GM12878 (cell line): Measurements from ENCODE around the gene GRIK2. TPM values are rescaled to one million over a fixed set of nuclear protein-coding genes. Genes with fewer than 3 reads are reported as not detected.

Source experiments
- ATAC-seq: fragments of 200-7000 bp; cut with Tn5 transposase; 3 replicates; pipeline ENCODE4 v1.9.1; 2020; ENCODE audit warnings: mild to moderate bottlenecking, moderate library complexity
- BruUV-seq: library from RNA; stranded (reverse); fragments of 400-500 nt; replicated peaks from 2 replicates; lab custom pipeline; 2021; lab: Mats Ljungman, UMichigan
- CTCF ChIA-PET: fragments of 300-600 bp; sonication (Branson Sonifier 250); formaldehyde crosslinking; extraction: SDS; loops from one replicate; lab custom pipeline; 2021; ENCODE audit warnings: inconsistent platforms; lab: Yijun Ruan, JAX
- POLR2A ChIA-PET: fragments of 350-600 bp; formaldehyde crosslinking; extraction: SDS; loops from one replicate; lab custom pipeline; 2021; ENCODE audit warnings: inconsistent platforms; lab: Charles Lee
- RAD21 ChIA-PET: fragments of 300-600 bp; sonication (Branson Sonifier 250); formaldehyde crosslinking; loops from one replicate; lab custom pipeline; 2023; ENCODE audit warnings: antibody characterized with exemption; ENCODE audit not compliant: unreplicated experiment; lab: Charles Lee
- SMC1A ChIA-PET: fragments of 300-600 bp; sonication (Branson Sonifier 250); formaldehyde crosslinking; loops from one replicate; lab custom pipeline; 2023; ENCODE audit not compliant: unreplicated experiment, uncharacterized antibody; lab: Charles Lee
- DNase-seq: peaks from one replicate; pipeline ENCODE4 v3.0.0-alpha.2; 2011; ENCODE audit warnings: low read depth, low spot score
- FAIRE-seq: peaks from 3 replicates; lab custom pipeline; 2011; peaks lifted over from hg19 to GRCh38; lab: Jason Lieb, UNC
- H2AFZ ChIP-seq: 2 replicates; pipeline ENCODE4 v1.6.0; 2011; ENCODE audit warnings: low read depth, low read length, control low read depth; ENCODE audit not compliant: control insufficient read depth
- H3K27ac ChIP-seq: 2 replicates; pipeline ENCODE4 v1.5.1; 2011; ENCODE audit warnings: control low read depth; ENCODE audit not compliant: control insufficient read depth, insufficient read depth
- H3K27me3 ChIP-seq, 2 experiments: replicated peaks in 1 of 2; 2 replicates each; pipeline versions ENCODE4 v1.6.0 to v1.6.1; 2011; ENCODE audit warnings: low read length in 1 of 2; ENCODE audit not compliant: control insufficient read depth in 2 of 2, insufficient read depth in 2 of 2
- H3K36me3 ChIP-seq, 2 experiments: 2 replicates each; pipeline ENCODE4 v1.5.1; 2011; ENCODE audit warnings: low read length in 1 of 2; ENCODE audit not compliant: control insufficient read depth in 2 of 2, insufficient read depth in 2 of 2
- H3K4me1 ChIP-seq: 2 replicates; pipeline ENCODE4 v1.6.1; 2011; ENCODE audit warnings: mild to moderate bottlenecking, low read length, moderate library complexity, mixed read lengths; ENCODE audit not compliant: control insufficient read depth, insufficient read depth
- H3K4me2 ChIP-seq: 2 replicates; pipeline ENCODE4 v1.6.0; 2011; ENCODE audit warnings: control low read depth; ENCODE audit not compliant: control insufficient read depth, insufficient read depth
- H3K4me3 ChIP-seq: fragments of 200-600 bp; sonication (generic); 2 replicates; pipeline ENCODE4 v1.5.1; 2016
- H3K79me2 ChIP-seq: 2 replicates; pipeline ENCODE4 v1.6.0; 2011; ENCODE audit warnings: low read length; ENCODE audit not compliant: control insufficient read depth, insufficient read depth
- H3K9ac ChIP-seq: 2 replicates; pipeline ENCODE4 v1.8.0; 2011; ENCODE audit warnings: low read length, control low read depth, mixed read lengths; ENCODE audit not compliant: control insufficient read depth, insufficient read depth
- H3K9me3 ChIP-seq: replicated peaks from 3 replicates; pipeline ENCODE4 v1.5.1; 2011; ENCODE audit warnings: mild to moderate bottlenecking, low read length; ENCODE audit not compliant: control insufficient read depth, insufficient read depth
- H4K20me1 ChIP-seq: 2 replicates; pipeline ENCODE4 v1.6.0; 2011; ENCODE audit not compliant: control insufficient read depth, insufficient read depth
- CHD1 ChIP-seq: IDR thresholded peaks from 2 replicates; pipeline ENCODE4 v1.6.1; 2012; ENCODE audit warnings: low read depth, low read length, improper control_type of control experiment
- CREM ChIP-seq: IDR thresholded peaks from 2 replicates; pipeline ENCODE4 v1.6.1; 2014; ENCODE audit warnings: antibody characterized with exemption, low read depth
- FOXK2 ChIP-seq: fragments of 450-650 bp; IDR thresholded peaks from 2 replicates; pipeline ENCODE4 v1.6.1; 2017; ENCODE audit warnings: mild to moderate bottlenecking, moderate library complexity
- HDAC2 ChIP-seq: fragments of 200-600 bp; sonication (generic); IDR thresholded peaks from 2 replicates; pipeline ENCODE4 v1.6.1; 2017
- MEF2B ChIP-seq: fragments of 450-650 bp; IDR thresholded peaks from 2 replicates; pipeline ENCODE4 v1.6.1; 2018; ENCODE audit warnings: mild to moderate bottlenecking, moderate library complexity; ENCODE audit not compliant: partially characterized antibody, poor library complexity, severe bottlenecking
- MYB ChIP-seq: fragments of 150-350 bp; IDR thresholded peaks from 2 replicates; pipeline ENCODE4 v1.6.1; 2014; ENCODE audit warnings: mild to moderate bottlenecking, low read depth, low read length, borderline replicate concordance
- NFIC ChIP-seq: IDR thresholded peaks from 2 replicates; pipeline ENCODE4 v1.6.1; 2012; ENCODE audit warnings: low read depth, mild to moderate bottlenecking, inconsistent platforms, low read length, moderate library complexity
- NFXL1 ChIP-seq: fragments of 450-650 bp; IDR thresholded peaks from 2 replicates; pipeline ENCODE4 v1.6.1; 2017; ENCODE audit warnings: antibody characterized with exemption, mild to moderate bottlenecking, borderline replicate concordance
- NFYA ChIP-seq: IDR thresholded peaks from 2 replicates; pipeline ENCODE4 v1.6.1; 2011; ENCODE audit warnings: low read depth, mild to moderate bottlenecking, low read length, improper control_type of control experiment, borderline replicate concordance
- PAX5 ChIP-seq: IDR thresholded peaks from 2 replicates; pipeline ENCODE4 v1.6.1; 2011; ENCODE audit warnings: low read depth, low read length, borderline replicate concordance
- SMAD1 ChIP-seq: fragments of 450-650 bp; IDR thresholded peaks from 2 replicates; pipeline ENCODE4 v1.6.1; 2018; ENCODE audit warnings: mild to moderate bottlenecking, low read depth; ENCODE audit not compliant: partially characterized antibody
- SMARCA5 ChIP-seq: fragments of 450-650 bp; IDR thresholded peaks from 2 replicates; pipeline ENCODE4 v1.6.1; 2017; ENCODE audit warnings: mild to moderate bottlenecking
- STAT3 ChIP-seq: IDR thresholded peaks from 2 replicates; pipeline ENCODE4 v1.6.1; 2011; ENCODE audit warnings: low read depth, low read length, improper control_type of control experiment
- TBL1XR1 ChIP-seq: IDR thresholded peaks from 2 replicates; pipeline ENCODE4 v1.6.1; 2012; ENCODE audit warnings: low read depth, low read length, improper control_type of control experiment
- TCF7 ChIP-seq: IDR thresholded peaks from 2 replicates; pipeline ENCODE4 v1.6.1; 2014; ENCODE audit warnings: antibody characterized with exemption, borderline replicate concordance
- ZNF207 ChIP-seq: fragments of 450-650 bp; IDR thresholded peaks from 2 replicates; pipeline ENCODE4 v1.6.1; 2014; ENCODE audit warnings: antibody characterized with exemption, mild to moderate bottlenecking, borderline replicate concordance
- ZNF274 ChIP-seq: IDR thresholded peaks from one replicate; pipeline ENCODE4 v1.8.0; 2011; ENCODE audit not compliant: insufficient read length, insufficient read depth
- ZSCAN29 ChIP-seq: fragments of 450-650 bp; IDR thresholded peaks from 2 replicates; pipeline ENCODE4 v1.6.1; 2017; ENCODE audit warnings: mild to moderate bottlenecking, moderate library complexity
- WGBS: methylation state at CpG from one replicate; pipeline ENCODE4 v1.1.6; 2016; ENCODE audit warnings: low lambda C conversion rate; ENCODE audit not compliant: insufficient replicate concordance, insufficient coverage; ENCODE audit errors: missing lambda C conversion rate; 5-methylcytosine and 5-hydroxymethylcytosine counted together
- in situ Hi-C: fragments of 300-500 bp; cut with MboI; formaldehyde crosslinking; loops from 9 replicates; pipeline ENCODE4 v1.14.3; 2018; ENCODE audit warnings: mixed read lengths
- intact Hi-C: fragments of 100-400 bp; cut with micrococcal nuclease; formaldehyde crosslinking; loops from one replicate; pipeline ENCODE4 v1.14.2; 2022; ENCODE audit not compliant: unreplicated experiment
- polyA plus RNA-seq, 11 experiments: library from polyadenylated mRNA; depleted of rRNA in 4 of 11; unstranded in 6 of 11; stranded (reverse) in 5 of 11; fragments of >200 nt; fragmentation: Nextera tagmentation in 4 of 11; fragmentation: Illumina TruSeq in 1 of 11; extraction: Ambion mirVana in 4 of 11; extraction: Trizol in 1 of 11; gene quantifications; 1 replicate in 1 of 11; 2 replicates in 10 of 11; pipeline versions ENCODE4 v1.2.1 to v1.2.3, GENCODE V29; 2011 to 2016; ENCODE audit warnings: inconsistent platforms in 2 of 11, missing spikeins in 2 of 11, low read depth in 1 of 11
- total RNA-seq, 4 experiments: library from RNA; depleted of rRNA in 3 of 4; stranded (reverse); fragments of >200 nt in 3 of 4; fragmentation: Illumina TruSeq in 1 of 4; extraction: Trizol in 1 of 4; gene quantifications; 2 replicates each; pipeline versions ENCODE4 v1.2.1 to v1.2.3, GENCODE V29; 2013 to 2021
- TF ChIP-seq, protein P1 (sequence below): fragments of 450-650 bp; IDR thresholded peaks from 2 replicates; pipeline ENCODE4 v1.6.1; 2016; ENCODE audit warnings: mild to moderate bottlenecking
- TF ChIP-seq, protein P2 (sequence below): fragments of 450-650 bp; IDR thresholded peaks from 2 replicates; pipeline ENCODE4 v1.6.1; 2017; ENCODE audit warnings: mild to moderate bottlenecking, low read depth, inconsistent platforms; ENCODE audit not compliant: poor library complexity, severe bottlenecking
- TF ChIP-seq, protein P3 (sequence below): fragments of 450-650 bp; IDR thresholded peaks from 2 replicates; pipeline ENCODE4 v1.6.1; 2016; ENCODE audit warnings: mild to moderate bottlenecking

GRIK2 gene
- total and polyA plus RNA-seq, 10 of the 15 experiments (the other 5 are each of a cell fraction or from before 2014, with no cell fraction given): not detected

- ATAC-seq (peak; percentile 97), DNase-seq (peak; percentile 45), FAIRE-seq (peak; percentile 65)
- in situ Hi-C loops (no loop called here), intact Hi-C loops (no loop called here)
- Histone ChIP-seq H3K27me3 (no peaks in the 10 kb centered on the region), H3K27ac (no peak overlapping the region), H3K4me1 (no peaks in the 10 kb centered on the region), H3K4me3 (no peak overlapping the region), H4K20me1 (no peaks in the 10 kb centered on the region), H3K79me2 (no peaks in the 10 kb centered on the region), H3K9ac (no peak overlapping the region), H3K4me2 (0 out of 2 replicates have a peak overlapping the region, but pooled peaks have one; percentile 9), H3K36me3 (no peaks in the 10 kb centered on the region), H2AFZ (no peak overlapping the region), H3K9me3 (no peaks in the 10 kb centered on the region; the same call in 2 of the 3 replicates)
- RAD21 ChIA-PET: no interaction called here
- POLR2A ChIA-PET: no interaction called here
- no TSS peak for BruUV-seq
- 39% methylated on average over 1 of the region's 1 CpG for WGBS
- SMC1A ChIA-PET: interaction anchor here (0.8 to 1.2 kb wide), 3 partner anchors 35 to 142 kb away, joined by 3 to 4 read pairs (median 3); no protein-coding TSS in a partner anchor
- CTCF ChIA-PET: interaction anchor here (1.0 to 1.1 kb wide), 2 partner anchors 11 to 64 kb away, joined by 3 to 4 read pairs; no protein-coding TSS in a partner anchor
- no peak for TF ChIP-seq ZSCAN29
- TF ChIP-seq SMAD1: no peak
- no peak for TF ChIP-seq ZNF207
- peak; percentile 67 for TF ChIP-seq MEF2B
- TF ChIP-seq TCF7: no peak
- TF ChIP-seq FOXK2: no peak; the same call in 1 of the 2 replicates
- TF ChIP-seq, protein P1, sequence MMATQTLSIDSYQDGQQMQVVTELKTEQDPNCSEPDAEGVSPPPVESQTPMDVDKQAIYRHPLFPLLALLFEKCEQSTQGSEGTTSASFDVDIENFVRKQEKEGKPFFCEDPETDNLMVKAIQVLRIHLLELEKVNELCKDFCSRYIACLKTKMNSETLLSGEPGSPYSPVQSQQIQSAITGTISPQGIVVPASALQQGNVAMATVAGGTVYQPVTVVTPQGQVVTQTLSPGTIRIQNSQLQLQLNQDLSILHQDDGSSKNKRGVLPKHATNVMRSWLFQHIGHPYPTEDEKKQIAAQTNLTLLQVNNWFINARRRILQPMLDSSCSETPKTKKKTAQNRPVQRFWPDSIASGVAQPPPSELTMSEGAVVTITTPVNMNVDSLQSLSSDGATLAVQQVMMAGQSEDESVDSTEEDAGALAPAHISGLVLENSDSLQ: no peak
- TF ChIP-seq MYB: no peak
- no peak for TF ChIP-seq CHD1
- TF ChIP-seq ZNF274: no peak
- no peak for TF ChIP-seq NFXL1
- TF ChIP-seq, protein P2, sequence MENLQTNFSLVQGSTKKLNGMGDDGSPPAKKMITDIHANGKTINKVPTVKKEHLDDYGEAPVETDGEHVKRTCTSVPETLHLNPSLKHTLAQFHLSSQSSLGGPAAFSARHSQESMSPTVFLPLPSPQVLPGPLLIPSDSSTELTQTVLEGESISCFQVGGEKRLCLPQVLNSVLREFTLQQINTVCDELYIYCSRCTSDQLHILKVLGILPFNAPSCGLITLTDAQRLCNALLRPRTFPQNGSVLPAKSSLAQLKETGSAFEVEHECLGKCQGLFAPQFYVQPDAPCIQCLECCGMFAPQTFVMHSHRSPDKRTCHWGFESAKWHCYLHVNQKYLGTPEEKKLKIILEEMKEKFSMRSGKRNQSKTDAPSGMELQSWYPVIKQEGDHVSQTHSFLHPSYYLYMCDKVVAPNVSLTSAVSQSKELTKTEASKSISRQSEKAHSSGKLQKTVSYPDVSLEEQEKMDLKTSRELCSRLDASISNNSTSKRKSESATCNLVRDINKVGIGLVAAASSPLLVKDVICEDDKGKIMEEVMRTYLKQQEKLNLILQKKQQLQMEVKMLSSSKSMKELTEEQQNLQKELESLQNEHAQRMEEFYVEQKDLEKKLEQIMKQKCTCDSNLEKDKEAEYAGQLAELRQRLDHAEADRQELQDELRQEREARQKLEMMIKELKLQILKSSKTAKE: peak; percentile 37
- no peak for TF ChIP-seq NFIC
- 0 out of 2 replicates have a peak, but pooled peaks have one; percentile 15 for TF ChIP-seq CREM
- TF ChIP-seq NFYA: no peak
- no peak for TF ChIP-seq STAT3
- TF ChIP-seq SMARCA5: no peak
- TF ChIP-seq, protein P3, sequence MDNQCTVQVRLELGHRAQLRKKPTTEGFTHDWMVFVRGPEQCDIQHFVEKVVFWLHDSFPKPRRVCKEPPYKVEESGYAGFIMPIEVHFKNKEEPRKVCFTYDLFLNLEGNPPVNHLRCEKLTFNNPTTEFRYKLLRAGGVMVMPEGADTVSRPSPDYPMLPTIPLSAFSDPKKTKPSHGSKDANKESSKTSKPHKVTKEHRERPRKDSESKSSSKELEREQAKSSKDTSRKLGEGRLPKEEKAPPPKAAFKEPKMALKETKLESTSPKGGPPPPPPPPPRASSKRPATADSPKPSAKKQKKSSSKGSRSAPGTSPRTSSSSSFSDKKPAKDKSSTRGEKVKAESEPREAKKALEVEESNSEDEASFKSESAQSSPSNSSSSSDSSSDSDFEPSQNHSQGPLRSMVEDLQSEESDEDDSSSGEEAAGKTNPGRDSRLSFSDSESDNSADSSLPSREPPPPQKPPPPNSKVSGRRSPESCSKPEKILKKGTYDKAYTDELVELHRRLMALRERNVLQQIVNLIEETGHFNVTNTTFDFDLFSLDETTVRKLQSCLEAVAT: 0 out of 2 replicates have a peak, but pooled peaks have one; percentile 22
- TF ChIP-seq HDAC2: no peak
- no peak for TF ChIP-seq TBL1XR1
- TF ChIP-seq PAX5: no peak
Observed at GRCh38 chr6:101845621-101846020, 452.1 kb downstream of the GRIK2 start.
